HG02973 (cell line): ENCODE measurements around the gene UNCX.

Experiments
- ATAC-seq: cut with Tn5 transposase; IDR thresholded peaks from one replicate; pipeline ENCODE4 v1.9.1; 2021; ENCODE audit warnings: moderate library complexity; ENCODE audit not compliant: unreplicated experiment

Gene UNCX

DNA sequence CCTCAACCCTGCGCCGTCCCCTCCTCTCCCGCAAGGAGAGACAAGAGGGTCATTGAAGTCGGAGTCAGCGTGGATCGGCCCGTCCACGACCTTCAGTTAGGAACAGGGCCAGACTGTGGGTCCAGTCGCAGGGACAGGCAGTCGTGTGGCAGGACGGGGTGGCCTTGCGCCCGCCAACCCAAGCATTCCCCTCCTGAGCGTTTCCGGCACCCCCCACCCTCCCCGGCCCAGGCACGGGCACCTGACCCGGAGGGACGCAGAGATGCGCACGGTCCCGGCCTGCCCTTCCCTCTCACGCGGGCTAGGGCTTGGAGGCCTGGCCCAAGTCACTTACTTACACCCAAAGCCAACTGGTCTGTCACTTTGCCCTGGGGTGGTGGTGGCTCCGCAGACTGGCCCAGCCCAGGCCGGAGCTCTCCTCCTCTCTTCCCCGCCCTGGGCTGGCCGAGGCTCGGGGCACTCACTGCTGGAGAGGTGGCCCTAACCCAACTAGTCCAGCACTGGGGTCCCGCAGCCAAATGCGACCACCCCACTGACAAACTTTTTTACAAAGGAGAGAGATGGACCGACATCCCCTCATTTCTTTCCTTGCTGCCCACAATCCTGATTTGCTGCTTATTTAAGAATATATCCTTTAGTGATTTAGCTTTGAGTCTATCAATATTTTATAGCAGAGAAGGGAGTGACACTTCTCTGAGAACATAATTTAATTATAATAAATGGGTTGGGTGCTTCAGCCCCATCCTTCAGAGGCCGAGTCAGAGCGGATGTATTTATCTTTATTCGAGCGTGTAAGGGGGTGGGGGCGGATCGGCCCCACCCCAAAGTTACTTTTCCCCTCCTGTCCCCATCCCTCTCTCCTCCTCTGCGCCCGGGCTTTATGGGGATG is 1.2 kb upstream of the UNCX start:
- no peak for ATAC-seq

DNA sequence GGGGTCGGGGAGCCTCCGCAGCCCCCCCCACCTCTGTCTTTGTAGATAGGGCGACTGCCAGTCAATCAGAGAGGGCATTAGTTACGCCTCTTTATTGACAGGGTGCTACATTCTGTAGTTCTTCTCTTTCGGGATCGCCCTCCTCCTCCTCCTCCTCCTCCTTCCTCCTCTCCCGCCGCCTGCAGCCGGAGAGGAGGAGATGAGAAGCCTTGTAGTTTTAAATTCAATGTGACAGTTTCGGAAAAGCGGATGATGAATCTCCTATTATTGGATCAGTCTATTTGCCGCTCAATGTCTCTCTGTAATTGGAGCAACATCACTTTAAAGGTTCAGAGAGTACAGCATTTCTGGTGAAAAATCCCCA is 587 bp upstream of the UNCX start:
- no peak for ATAC-seq

DNA sequence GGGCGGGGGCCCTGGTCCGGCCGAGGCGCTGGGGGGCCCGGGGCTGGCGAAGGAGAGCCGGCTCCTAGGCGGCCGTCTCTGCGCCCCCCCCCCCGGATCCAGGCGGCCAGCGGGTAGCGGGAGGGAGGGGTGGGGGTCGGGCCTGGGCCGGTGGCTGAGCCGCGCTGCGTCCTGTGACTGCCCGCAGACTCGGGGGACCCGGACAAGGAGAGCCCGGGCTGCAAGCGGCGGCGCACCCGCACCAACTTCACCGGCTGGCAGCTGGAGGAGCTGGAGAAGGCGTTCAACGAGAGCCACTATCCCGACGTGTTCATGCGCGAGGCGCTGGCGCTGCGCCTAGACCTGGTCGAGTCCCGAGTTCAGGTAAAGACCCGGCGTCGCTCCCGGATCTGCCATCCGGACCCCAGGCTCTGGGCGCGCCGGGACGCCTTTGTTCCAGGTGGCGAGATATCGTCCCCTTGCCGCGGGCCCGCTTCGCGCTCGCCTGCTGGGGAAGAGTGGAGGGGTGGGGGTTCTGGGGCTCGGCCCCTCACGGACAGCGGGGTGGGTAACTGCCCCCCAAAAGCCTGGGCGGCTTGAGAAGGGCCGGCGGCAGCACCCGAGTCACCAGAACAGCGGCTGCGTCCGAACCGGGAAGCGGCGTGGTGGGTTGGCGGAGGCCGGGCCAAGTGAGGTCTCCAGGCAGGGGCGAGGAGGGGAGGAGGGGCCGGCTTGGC is 819 bp downstream of the UNCX start:
- no peak for ATAC-seq

DNA sequence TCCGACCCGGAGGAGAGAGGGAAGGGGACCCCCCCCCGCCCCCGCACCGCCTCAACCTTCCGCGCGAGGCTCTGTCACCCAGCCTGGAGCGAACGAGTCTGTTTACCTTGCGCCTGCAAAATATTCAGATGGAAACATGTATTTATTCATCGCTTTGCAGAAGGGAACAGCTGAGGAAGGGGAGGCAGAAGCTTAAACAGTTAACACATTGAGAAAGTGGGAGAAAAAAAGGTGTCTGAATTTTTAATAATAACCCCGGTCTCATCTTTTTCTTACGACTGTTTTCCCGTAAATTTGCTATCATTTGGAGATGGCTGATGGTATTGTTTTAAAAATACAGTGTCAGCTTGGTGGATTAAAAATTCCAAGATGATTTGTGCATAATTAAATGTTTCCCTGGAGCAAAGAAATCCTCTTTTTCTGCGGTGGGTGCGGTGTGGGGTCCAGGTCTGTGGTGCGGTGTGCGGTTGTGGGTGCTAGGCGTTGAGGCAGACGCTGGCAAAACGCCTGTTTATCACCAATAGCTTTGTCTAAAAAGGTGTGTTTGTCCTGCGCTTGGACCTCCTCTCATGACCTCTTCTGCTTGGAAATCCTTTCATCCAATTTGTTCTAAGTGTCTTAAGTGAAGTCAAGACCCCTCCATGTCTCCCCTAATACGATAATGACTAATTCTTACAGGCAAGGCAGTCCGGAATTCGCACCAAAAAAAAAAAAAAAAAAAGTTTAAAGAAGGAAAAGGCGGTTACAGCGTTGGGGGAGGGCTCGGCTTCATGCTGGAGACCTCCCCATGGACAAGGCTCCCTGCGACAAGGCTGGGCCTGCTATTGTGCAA is 1.6 kb downstream of the UNCX start:
- ATAC-seq = no peak

DNA sequence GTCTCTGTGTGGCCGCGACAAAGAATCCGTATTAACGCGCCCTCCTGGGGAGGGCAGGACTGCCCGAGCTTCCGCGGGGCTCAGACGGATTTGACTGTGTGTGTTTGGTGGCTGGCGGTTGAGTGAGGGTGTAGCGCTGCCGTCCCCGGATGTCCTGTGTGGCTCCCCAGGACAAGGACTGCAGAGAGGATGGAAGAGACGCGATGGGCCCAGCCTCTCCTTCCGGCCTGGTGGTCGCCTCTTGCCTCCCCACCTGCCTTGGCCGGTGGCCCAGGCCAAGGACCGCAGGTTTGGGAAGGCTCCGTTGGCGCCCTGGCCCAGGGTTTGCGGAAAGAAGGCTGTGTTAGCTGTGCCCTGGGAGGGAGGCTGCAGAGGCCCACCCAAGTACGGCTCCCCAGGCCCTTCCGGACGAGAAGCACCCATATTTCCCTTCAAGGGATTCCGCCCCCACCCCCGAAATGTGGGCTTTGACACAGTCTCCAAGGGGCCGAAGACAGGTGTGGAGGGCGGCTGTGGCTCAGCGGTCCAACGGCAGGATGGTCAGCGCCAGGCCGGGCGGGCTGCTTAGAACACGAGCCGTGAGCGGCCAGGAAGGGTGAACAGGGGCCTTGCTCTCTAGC is 2.3 kb downstream of the UNCX start:
- no peak for ATAC-seq

DNA sequence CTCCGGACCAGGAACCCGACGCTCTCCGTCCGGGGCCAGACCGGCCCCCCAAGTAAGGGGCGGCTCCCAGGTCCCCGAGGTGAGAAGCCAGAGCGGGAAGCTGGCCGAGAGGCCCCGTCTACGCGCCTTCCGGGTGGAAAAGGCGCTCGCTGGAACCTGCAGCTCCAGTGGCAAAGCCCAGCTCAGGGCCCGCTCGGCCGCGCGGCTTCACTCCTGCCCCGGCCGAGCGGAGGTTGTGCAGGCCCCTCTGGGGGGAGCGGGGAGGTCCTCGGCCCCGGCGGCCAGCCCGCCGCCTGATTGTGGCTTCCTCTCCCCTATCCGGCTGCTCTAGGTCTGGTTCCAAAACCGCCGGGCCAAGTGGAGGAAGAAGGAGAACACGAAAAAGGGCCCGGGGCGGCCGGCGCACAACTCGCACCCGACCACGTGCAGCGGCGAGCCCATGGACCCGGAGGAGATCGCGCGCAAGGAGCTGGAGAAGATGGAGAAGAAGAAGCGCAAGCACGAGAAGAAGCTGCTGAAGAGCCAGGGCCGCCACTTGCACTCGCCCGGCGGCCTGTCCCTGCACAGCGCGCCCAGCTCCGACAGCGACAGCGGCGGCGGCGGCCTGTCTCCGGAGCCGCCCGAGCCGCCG is 2.9 kb downstream of the UNCX start:
- ATAC-seq = no peak

DNA sequence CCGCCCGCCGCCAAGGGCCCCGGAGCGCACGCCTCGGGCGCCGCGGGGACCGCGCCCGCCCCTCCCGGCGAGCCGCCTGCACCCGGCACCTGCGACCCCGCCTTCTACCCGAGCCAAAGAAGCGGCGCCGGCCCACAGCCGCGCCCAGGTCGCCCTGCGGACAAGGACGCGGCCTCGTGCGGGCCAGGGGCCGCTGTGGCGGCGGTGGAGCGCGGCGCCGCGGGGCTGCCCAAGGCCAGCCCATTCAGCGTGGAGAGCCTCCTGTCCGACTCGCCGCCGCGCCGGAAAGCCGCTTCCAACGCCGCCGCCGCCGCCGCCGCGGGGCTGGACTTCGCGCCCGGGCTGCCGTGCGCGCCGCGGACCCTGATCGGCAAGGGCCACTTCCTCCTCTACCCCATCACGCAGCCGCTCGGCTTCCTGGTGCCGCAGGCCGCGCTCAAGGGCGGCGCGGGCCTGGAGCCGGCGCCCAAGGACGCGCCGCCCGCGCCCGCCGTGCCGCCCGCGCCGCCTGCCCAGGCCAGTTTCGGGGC is 3.5 kb downstream of the UNCX start:
- ATAC-seq = no peak

DNA sequence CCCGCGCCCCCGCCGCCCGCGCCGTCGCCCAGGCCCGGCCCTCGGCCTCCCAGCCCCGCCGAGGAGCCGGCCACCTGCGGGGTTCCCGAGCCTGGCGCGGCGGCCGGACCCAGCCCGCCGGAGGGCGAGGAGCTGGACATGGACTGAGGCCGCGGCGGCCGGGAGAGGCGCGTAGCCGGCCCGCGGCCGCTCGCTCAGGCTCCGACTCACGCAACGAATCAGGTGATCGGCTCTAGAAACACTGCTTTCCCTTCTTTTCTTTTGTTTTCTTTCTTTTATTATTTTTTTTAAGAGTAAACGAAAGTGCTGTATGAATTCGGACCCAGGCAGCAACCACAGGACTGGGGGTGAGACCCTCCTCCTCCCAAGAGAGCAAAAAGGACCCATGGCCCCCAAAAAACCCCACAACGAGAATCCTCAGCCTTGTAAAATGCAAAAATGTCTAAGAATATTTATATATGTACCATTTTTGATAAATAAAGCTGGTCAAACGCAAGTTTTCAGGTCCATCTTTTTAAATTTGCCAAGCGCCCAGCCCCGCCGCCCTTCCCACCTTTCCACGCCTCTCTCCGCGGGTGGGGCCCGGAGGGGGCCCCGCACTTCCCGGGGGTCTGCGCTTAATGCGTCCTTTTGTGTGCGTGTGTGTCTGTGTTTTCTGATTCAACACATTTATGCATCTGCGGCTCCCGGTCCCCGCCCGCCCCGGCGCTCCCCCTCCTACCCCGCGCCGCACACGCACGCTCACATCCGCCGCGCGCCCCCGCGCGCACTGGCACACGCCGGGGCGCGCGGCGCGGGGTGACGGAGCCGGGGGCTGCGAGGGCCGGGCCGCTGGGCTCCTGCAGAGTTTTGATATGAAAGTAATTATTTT is 4.4 kb downstream of the UNCX start:
- no peak for ATAC-seq

DNA sequence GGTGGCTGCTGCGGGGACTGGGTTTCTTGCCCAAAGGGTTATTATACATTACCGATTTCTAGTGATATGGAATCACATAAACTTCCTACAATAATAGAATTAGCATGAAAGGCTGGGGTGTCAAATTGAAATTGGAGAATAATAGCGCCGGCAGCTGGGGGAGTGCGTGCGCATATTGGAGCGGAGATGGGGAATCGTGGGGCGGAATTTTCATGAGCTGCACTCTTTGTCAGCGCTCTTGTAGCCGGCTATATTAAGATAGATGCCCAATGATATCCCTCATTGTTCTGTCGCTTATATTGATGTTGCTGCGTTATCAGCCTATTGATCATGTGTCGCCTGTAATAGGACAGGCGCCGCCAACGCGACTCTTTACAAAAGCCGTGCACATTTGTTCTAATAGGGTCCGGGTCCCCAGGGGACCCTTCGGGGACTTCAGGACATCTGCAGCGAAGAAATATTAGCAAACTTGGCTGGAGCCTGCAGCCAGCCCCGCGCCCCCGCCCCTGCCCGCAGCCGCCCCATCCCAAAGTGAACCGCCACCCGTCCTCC is 5.1 kb downstream of the UNCX start:
- ATAC-seq = no peak

DNA sequence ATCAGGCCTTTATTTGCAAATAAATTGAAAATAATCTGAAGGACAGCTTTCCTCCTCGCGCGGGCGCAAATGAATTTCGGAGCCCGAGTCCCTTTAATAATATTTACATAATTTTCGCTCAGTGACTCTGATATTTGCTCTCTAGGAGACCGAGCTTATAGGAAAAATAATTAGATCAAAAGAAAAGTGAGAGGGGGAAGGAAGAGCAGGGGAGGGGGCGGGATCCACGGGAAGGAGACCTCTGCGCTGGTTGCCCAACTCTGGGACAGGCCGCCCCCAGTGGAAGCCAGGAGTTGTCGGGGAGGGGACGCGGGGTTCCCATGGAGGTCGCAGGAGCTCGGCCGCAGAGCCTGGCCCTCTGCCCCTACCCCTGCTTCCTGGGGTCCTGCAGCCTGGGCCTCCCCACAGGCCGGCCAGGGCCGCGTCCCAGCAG is 5.8 kb downstream of the UNCX start:
- ATAC-seq = no peak

DNA sequence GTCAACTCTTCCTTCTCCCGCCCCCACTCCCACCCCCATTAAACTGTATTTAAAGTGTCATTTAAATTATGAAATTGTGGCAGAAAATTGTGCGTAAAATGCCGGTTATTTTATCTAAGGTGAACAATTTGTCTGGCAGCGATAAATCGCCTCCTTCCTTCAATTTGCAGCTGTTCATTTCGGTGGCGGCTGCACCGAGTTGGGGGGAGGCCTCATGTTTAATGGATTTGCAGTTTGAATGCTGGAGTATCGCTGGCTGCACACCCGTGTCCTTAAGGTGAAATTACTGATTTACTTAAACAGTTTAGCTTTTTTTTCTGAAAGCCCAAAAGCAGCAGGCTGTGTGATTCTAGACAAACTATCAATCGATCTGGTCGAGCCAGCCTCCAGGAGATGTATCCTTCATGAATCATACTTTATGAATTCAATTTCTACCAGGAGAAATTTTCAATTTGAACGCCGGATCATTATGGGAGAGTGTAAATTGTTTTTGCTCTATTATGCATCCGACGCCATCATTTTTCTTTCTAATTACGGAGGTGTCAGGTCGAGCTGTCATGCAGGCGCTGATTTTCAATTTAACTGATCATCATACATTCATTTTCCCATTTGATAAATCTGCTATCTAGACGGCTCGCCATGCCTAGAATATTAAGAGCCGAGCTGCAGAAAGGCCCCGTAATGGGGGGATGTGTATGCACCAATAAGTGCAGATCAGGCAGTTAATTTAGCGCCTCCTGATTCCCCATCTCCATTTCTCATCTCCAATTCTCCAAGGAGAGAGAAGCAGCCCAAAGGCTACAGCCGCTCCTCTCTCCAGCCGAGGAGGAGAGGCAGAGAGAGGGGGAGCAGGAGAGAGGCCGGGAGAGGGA is 6.5 kb downstream of the UNCX start:
- no peak for ATAC-seq

DNA sequence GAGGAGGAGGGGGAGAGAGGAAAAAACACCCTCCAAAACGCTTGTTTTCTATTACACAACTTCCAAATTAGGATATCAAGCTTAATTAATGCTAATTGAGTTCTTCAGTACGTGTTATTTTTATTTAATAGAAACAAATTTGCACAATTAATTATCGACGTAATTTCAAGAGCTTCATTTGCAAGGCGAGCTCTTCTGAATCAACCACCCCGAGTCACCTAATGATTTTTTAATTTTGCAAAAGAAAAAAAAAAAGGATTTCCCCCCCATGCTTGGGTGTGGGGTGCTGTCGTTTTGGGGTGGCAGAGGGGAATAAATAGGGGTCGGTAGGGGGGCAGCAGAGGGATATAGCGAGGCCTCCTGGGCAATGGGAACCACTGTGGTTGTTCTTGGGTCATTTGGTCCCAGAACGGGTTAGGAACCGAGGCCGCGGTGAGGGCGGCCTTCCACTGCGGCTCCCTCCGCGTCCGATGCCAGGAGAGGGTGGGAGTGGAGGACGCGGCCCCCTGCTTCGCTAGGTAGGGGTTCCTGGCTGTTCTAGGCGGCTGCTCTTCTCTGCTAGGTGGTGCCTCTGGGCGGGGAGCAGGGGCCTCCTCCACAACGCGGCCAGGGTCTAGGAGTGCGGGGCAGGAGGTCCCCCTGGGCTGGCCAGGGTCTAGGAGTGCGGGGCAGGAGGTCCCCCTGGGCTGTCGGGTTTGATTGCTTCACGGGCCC is 7.3 kb downstream of the UNCX start:
- ATAC-seq = no peak

DNA sequence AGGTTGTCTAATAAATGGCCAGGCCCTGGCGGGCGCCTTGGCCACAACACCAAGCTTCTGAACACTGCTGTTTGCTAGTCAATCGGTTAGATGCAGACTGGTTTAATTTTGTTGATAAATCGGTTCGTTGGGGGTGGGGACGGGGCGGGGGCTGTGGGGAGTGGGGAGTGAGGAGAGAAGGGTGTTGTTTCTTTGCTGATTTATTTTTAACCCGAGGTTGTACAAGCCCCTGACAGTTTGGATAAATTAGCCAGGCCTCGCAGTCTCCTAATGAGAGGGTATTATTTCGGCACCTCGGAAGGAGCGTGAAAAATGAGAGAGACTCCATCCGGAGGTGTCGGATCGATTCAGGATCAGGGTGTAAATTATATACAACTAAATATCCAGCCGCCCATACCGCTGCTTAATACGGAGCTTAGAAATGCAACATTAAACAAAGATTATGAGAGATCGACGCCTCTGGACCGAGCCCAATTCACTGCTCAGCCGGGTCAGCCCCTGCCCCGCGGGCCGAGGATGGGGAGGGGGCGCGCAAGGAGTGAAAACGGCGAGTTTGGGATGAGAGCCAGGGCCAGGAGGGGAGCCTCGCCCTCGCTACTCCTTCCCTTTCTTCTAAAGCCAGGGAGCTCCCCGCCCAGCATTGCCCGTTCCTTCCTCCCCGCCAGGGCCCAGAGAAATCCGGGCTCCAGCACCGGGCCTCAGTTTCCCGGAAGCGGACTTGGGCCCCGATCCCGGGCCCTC is 8.0 kb downstream of the UNCX start:
- ATAC-seq = no peak

DNA sequence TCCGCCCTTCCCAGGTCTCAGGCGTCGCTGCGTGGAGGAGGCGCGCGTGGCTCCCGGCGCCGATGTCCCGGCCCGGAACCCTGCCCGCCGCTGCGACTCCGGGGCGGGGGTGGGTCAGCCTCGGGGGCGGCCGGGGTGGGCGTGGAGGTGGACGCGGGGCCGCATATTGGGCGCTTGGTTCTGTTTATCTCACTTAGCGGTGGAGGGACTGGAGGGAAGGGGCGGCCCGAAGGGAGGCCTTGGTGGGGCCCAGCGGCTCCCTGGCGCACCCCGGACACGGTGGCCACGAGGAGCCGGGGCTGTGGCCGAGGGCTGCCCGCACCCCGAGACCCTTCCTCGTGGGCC is 8.6 kb downstream of the UNCX start:
- ATAC-seq = no peak

DNA sequence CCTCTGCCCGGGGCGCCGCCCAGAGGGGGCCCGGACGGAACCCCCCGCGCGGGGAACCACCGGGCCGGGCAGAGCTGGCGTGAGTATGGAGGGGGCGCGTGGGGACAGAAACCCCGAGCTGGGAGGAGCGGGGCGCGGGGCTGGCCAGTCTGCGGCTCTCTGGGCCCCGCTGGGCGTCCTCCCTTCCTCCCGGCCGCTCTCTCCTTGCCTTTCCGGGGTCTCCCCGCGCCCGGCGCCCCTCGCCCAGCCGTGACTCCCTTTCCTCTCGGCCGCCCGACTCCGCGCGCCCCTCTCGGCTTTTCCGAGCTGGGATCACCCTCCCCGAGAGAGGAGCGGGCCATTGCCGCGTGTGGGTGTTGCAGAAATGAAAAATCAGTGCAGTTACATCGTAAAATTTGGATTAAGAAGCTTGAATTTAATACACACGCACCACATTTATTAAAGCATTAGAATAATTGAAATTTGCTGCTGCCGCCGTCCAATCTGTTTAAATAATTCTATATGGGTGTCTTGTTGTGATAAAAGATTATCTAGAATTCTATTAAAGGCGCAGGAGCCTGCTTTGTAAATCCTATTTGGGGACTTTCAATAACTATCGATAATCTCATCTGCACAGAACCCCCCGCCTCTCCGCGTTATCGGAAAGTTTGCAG is 9.1 kb downstream of the UNCX start:
- ATAC-seq = no peak

DNA sequence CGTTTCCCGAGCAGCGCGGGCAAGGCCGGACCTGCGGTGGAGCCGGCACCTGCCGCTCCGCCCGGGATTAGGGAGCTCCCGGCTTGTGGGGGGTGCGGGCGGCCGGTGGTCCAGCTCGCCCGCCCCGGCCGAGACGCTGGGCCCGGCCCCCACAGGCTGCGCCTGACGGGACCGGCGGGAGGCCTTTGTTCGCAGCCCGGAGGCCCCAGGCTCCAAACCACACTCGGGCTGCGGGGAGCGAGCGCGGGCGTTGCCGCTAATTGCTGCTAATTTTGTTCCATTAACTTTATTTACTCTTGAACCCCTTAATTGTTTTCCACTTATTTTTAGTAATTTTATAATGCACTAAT is 9.6 kb downstream of the UNCX start:
- ATAC-seq = no peak
